K562 (cell line): ENCODE data around the gene ZNF853. TPM values are rescaled to one million over a fixed set of nuclear protein-coding genes. Genes with fewer than 3 reads are reported as not detected.

Experiments used
- ATF7 ChIP-seq: fragments of 450-650 bp; IDR thresholded peaks from 2 replicates; pipeline ENCODE4 v1.7.1; 2014; ENCODE audit warnings: mild to moderate bottlenecking, moderate library complexity
- CBX5 ChIP-seq: IDR thresholded peaks from 2 replicates; pipeline ENCODE4 v1.6.1; 2014; ENCODE audit warnings: low read depth, borderline replicate concordance
- FOXJ3 ChIP-seq: sonication (generic); formaldehyde crosslinking; IDR thresholded peaks from 2 replicates; pipeline ENCODE4 v1.4.0; 2020; ENCODE audit warnings: mild to moderate bottlenecking, missing genetic modification reagents
- GABPB1 ChIP-seq: sonication (generic); formaldehyde crosslinking; IDR thresholded peaks from 2 replicates; pipeline ENCODE4 v1.8.0; 2022; ENCODE audit warnings: mild to moderate bottlenecking, missing genetic modification reagents
- JUND ChIP-seq, 2 experiments: IDR thresholded peaks; 2 replicates in 1 of 2; 3 replicates in 1 of 2; pipeline ENCODE4 v1.6.1; 2011; ENCODE audit warnings: borderline replicate concordance in 2 of 2, low read depth in 2 of 2, low read length in 2 of 2, improper control_type of control experiment in 1 of 2, missing biosample characterization in 1 of 2, missing genetic modification characterization in 1 of 2, missing genetic modification reagents in 1 of 2
- L3MBTL2 ChIP-seq: fragments of 450-650 bp; IDR thresholded peaks from 2 replicates; pipeline ENCODE4 v1.6.1; 2016; ENCODE audit warnings: mild to moderate bottlenecking, moderate library complexity
- NBN ChIP-seq: fragments of 450-650 bp; IDR thresholded peaks from 2 replicates; pipeline ENCODE4 v1.6.1; 2016; ENCODE audit warnings: low read depth, mild to moderate bottlenecking
- SNRNP70 ChIP-seq: fragments of 200-400 bp; formaldehyde crosslinking; optimal IDR thresholded peaks from 2 replicates; pipeline ENCODE3; 2017; ENCODE audit warnings: low read depth, low read length
- TBP ChIP-seq: optimal IDR thresholded peaks from 2 replicates; pipeline ENCODE3; 2011; ENCODE audit warnings: low read depth, low read length, improper control_type of control experiment
- polyA plus RNA-seq, 8 experiments: library from polyadenylated mRNA; depleted of rRNA in 4 of 8; stranded (reverse) in 5 of 8; unstranded in 3 of 8; fragments of >200 nt; fragmentation: Nextera tagmentation in 2 of 8; fragmentation: Illumina TruSeq in 1 of 8; extraction: Ambion mirVana in 2 of 8; extraction: Trizol in 1 of 8; gene quantifications; 2 replicates each; pipeline versions ENCODE4 v1.2.1 to v1.2.3, GENCODE V29; 2011 to 2014; ENCODE audit warnings: inconsistent platforms in 1 of 8, missing spikeins in 1 of 8
- total RNA-seq, 7 experiments: library from RNA; depleted of rRNA in 6 of 7; stranded (reverse); fragments of >200 nt in 6 of 7; fragmentation: Illumina TruSeq in 2 of 7; extraction: Trizol in 2 of 7; gene quantifications; 2 replicates each; pipeline versions ENCODE4 v1.2.1 to v1.2.3, GENCODE V29; 2011 to 2021; ENCODE audit warnings: low replicate concordance in 1 of 7
- TF ChIP-seq, protein P1 (sequence below), 2 experiments: fragments of 450-650 bp in 1 of 2; sonication (generic) in 1 of 2; formaldehyde crosslinking in 1 of 2; IDR thresholded peaks; 2 replicates each; pipeline versions ENCODE4 v1.7.1 to v1.9.0; 2016 to 2022; ENCODE audit warnings: inconsistent platforms in 1 of 2, mild to moderate bottlenecking in 1 of 2, missing genetic modification reagents in 1 of 2
- TF ChIP-seq, protein P2 (sequence below): fragments of 450-650 bp; IDR thresholded peaks from 2 replicates; pipeline ENCODE4 v1.6.1; 2018; ENCODE audit warnings: mild to moderate bottlenecking, low read depth; ENCODE audit not compliant: partially characterized antibody
- TF ChIP-seq, protein P3 (sequence below): sonication (generic); formaldehyde crosslinking; IDR thresholded peaks from 2 replicates; pipeline ENCODE4 v1.8.1; 2023; ENCODE audit warnings: mild to moderate bottlenecking, missing genetic modification reagents
- TF ChIP-seq, protein P4 (sequence below): fragments of 450-650 bp; IDR thresholded peaks from 2 replicates; pipeline ENCODE4 v1.6.1; 2016; ENCODE audit warnings: missing biosample characterization, missing genetic modification characterization

ZNF853 gene
- total and polyA plus RNA-seq, 9 of the 15 experiments (the other 6 are each of a cell fraction or from before 2014, with no cell fraction given): 0.03 TPM; not detected in 8

DNA sequence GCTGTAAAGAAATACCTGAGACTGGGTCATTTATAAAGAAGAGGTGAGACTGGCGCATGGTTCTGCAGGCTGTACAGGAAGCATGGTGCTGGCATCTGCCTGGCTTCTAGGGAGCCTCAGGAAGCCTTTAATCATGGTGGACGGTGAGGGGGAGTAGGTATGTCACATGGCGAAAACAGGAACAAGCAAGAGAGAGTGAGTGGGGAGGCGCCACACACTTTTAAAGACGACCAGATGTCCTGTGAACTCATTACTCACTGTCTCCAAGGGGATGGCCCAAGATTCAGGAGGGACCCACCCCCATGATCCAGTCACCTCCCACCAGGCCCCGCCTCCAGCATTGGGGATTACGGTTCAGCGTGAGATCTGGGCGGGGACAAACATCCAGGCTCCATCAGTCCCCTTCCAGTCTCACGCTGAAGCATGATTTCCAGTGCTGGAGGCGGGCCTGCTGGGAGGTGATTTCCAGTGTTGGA, 24.9 kb downstream of the ZNF853 start (continued):
- TF ChIP-seq CBX5 (peak; percentile 73; the same call in 1 of the 2 replicates), GABPB1 (0 out of 2 replicates have a peak, but pooled peaks have one; percentile 22), L3MBTL2 (peak; percentile 79), ATF7 (peak; percentile 69), TBP (peak; percentile 33), FOXJ3 (CRISPR knock-in tag) (no peak), JUND (IDR thresholded peaks at IDR 0.05; ENCODE audit: borderline replicate concordance, low read depth, low read length) (peak; percentile 59), JUND (tag; IDR thresholded peaks at IDR 0.05; ENCODE audit: borderline replicate concordance, low read depth, low read length) (peak; percentile 44; the same call in 1 of the 3 replicates), NBN (0 out of 2 replicates have a peak, but pooled peaks have one; percentile 39), SNRNP70 (no peak)
- TF ChIP-seq, protein P1, sequence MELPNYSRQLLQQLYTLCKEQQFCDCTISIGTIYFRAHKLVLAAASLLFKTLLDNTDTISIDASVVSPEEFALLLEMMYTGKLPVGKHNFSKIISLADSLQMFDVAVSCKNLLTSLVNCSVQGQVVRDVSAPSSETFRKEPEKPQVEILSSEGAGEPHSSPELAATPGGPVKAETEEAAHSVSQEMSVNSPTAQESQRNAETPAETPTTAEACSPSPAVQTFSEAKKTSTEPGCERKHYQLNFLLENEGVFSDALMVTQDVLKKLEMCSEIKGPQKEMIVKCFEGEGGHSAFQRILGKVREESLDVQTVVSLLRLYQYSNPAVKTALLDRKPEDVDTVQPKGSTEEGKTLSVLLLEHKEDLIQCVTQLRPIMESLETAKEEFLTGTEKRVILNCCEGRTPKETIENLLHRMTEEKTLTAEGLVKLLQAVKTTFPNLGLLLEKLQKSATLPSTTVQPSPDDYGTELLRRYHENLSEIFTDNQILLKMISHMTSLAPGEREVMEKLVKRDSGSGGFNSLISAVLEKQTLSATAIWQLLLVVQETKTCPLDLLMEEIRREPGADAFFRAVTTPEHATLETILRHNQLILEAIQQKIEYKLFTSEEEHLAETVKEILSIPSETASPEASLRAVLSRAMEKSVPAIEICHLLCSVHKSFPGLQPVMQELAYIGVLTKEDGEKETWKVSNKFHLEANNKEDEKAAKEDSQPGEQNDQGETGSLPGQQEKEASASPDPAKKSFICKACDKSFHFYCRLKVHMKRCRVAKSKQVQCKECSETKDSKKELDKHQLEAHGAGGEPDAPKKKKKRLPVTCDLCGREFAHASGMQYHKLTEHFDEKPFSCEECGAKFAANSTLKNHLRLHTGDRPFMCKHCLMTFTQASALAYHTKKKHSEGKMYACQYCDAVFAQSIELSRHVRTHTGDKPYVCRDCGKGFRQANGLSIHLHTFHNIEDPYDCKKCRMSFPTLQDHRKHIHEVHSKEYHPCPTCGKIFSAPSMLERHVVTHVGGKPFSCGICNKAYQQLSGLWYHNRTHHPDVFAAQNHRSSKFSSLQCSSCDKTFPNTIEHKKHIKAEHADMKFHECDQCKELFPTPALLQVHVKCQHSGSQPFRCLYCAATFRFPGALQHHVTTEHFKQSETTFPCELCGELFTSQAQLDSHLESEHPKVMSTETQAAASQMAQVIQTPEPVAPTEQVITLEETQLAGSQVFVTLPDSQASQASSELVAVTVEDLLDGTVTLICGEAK (IDR thresholded peaks at IDR 0.05): no peak
- TF ChIP-seq, protein P1 (CRISPR knock-in tag; IDR thresholded peaks at IDR 0.05): no peak
- TF ChIP-seq, protein P2, sequence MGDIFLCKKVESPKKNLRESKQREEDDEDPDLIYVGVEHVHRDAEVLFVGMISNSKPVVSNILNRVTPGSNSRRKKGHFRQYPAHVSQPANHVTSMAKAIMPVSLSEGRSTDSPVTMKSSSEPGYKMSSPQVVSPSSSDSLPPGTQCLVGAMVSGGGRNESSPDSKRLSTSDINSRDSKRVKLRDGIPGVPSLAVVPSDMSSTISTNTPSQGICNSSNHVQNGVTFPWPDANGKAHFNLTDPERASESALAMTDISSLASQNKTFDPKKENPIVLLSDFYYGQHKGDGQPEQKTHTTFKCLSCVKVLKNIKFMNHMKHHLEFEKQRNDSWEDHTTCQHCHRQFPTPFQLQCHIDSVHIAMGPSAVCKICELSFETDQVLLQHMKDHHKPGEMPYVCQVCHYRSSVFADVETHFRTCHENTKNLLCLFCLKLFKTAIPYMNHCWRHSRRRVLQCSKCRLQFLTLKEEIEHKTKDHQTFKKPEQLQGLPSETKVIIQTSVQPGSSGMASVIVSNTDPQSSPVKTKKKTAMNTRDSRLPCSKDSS: no peak
- TF ChIP-seq, protein P3, sequence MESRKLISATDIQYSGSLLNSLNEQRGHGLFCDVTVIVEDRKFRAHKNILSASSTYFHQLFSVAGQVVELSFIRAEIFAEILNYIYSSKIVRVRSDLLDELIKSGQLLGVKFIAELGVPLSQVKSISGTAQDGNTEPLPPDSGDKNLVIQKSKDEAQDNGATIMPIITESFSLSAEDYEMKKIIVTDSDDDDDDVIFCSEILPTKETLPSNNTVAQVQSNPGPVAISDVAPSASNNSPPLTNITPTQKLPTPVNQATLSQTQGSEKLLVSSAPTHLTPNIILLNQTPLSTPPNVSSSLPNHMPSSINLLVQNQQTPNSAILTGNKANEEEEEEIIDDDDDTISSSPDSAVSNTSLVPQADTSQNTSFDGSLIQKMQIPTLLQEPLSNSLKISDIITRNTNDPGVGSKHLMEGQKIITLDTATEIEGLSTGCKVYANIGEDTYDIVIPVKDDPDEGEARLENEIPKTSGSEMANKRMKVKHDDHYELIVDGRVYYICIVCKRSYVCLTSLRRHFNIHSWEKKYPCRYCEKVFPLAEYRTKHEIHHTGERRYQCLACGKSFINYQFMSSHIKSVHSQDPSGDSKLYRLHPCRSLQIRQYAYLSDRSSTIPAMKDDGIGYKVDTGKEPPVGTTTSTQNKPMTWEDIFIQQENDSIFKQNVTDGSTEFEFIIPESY (CRISPR knock-in tag): peak; percentile 71
- TF ChIP-seq, protein P4, sequence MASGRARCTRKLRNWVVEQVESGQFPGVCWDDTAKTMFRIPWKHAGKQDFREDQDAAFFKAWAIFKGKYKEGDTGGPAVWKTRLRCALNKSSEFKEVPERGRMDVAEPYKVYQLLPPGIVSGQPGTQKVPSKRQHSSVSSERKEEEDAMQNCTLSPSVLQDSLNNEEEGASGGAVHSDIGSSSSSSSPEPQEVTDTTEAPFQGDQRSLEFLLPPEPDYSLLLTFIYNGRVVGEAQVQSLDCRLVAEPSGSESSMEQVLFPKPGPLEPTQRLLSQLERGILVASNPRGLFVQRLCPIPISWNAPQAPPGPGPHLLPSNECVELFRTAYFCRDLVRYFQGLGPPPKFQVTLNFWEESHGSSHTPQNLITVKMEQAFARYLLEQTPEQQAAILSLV (tag): no peak
